CD1c-positive myeloid dendritic cell (primary cell): ENCODE data around the gene LRMDA.

Experiments used
- DNase-seq: peaks from one replicate; pipeline ENCODE4 v3.0.0-alpha.2; 2016; ENCODE audit errors: extremely low spot score

LRMDA gene

DNA sequence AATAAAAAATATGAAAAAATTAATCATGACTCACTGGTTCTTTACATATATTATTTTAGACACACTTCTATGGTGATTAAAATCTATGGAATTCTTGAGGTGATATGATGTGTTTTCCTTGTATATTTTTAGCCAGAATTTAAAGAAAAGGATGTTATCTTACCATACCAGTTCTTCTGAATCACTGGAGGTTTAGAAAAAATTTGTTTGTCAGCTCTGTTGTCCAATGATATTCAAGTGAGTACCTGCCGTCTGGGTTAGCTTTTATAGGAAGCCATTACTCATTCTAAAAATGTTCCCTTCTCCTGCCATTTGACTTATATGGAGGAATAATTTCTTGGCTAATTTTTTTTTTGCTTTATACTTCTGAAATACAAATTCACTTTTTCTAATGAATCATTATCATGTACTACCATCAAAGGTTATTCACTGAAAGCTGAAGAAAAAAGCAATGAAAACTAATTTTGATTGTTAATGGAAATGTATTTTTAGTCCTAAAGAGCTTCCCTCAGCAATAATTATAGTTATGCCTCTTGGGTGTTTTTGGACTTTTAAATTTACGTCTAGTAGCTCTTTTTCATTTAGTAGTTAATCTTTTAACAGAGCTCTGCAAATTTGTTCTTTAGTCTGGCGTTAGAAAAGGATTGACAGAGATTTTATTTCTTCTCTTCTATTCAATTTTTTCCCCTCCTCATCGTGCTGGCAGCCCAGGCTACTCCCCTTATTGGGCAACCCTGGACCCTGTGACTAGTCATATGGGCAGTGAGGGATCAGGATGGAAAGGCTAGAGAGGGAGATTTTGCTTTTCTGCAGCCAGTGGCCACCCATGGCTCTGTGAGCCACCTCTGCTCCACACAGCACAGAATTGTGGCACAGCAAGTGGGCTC, 434.2 kb downstream of the LRMDA start:
- DNase-seq, result no peak

DNA sequence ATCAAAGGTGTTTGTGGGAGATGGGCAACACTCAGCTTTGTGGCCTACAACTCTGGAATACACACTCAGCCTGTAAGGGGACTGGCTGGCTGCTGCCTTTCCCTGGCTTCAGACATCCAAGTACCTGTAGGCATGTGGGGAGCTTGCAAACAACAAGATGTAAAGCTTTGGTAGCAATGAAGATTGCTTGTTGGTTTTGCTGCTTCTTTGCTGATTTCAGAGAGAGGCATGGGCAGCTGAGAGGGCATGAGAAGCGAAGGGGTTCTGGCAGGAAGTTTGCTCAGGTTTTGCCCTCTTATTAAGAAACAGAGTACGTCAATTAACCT, 434.8 kb downstream of the LRMDA start:
- no peak for DNase-seq

DNA sequence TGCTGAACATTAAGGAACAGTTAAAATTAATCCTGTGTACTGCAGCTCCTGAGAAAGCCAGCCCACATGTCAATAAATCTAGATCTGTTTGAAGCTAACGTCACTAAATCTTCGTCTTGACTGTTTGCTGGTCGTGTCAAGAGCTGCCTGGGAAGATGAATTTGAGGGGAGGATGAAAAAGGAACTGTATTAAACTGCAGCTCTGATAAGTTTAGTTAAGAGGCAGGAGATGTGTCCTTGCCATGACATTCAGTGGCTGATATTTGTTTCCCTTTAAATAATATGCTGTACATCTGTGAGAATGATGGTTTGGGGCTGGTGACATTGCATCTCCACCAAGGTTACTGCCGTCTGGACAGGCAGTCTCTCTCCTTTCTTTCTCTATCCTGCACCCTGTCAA, 435.3 kb downstream of the LRMDA start:
- DNase-seq, result no peak

DNA sequence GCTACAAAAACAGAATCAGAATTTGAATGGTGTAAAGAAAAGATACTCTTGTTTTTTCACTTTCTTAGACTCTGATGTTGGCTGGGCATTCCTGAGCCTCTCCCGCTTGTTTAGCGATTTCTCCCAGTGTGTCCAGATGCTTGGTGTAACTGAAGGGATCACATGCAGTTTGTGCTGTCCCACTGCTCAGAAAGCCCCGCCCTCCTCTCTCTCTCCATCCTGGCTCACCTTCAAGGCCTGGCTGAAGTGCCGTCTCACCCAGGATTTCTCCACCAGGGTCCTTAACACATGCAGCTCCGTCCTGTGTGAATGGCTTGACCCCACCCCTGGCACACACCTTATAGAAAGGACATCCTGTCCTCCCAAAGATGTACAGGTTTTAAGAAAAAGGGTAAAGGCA, 437.1 kb downstream of the LRMDA start:
- no peak for DNase-seq

DNA sequence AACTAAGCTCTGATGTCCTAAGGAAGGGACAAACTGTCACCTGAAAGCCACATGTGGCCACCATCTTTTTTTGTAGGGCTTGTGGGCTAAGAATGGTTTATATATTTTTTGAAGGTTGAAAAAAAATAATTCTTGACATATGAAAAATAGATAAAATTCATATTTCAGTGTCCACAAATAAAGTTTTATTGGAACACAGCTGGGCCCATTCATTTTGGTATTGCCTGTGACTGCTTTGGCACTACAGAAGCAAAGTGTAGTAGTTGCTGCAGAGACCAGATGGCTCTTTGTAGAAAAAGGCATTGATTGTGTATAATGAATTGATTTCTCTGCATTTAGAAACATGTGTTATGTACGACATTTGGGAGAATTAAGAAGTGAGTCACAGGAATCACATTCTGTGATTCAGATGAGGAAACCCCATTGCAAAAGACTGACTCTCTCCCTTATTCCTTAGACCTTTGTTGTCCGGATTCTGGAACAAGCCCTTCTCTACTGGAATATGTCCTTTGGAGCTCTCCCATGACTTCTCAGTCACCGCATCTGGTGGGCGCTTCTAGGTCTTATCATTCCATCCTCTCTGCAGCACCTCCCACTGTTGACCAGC, 438.7 kb downstream of the LRMDA start:
- DNase-seq, result no peak

DNA sequence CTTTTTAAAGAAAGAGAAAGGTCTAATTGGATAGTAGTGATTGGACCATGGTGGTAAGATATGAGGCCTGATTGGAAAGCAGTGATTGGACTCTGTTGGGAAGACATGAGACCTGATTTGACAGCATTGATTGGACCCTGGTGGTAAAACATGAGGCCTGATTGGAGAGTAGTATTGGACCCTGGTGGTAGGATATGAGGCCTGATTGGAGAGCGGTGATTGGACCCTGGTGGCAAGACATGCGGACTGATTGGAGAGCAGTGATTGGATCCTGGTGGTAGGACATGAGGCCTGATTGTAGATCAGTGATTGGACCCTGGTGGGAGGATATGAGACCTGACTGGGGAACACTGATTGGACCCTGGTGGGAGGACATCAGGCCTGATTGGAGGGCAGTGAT, 444.3 kb downstream of the LRMDA start:
- no peak for DNase-seq

DNA sequence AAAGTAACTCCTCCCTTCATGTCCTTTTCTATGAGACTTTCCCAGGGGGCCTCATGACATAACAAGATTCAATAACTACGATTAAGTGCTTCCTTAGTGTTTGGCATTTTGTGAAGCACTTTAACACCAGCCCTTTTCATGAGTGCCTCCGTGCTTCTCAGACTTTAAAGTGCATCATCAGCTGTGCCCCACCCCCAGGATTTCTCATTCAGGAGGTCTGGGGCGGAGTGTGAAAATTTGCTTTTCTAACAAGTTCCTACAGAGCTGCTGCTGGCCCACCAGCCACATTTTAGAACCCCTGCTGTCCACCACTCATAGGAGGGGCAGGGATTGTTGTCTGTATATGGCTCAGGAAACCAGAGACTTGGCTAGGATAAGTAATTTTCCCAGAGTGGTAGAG, 445.3 kb downstream of the LRMDA start:
- no peak for DNase-seq

DNA sequence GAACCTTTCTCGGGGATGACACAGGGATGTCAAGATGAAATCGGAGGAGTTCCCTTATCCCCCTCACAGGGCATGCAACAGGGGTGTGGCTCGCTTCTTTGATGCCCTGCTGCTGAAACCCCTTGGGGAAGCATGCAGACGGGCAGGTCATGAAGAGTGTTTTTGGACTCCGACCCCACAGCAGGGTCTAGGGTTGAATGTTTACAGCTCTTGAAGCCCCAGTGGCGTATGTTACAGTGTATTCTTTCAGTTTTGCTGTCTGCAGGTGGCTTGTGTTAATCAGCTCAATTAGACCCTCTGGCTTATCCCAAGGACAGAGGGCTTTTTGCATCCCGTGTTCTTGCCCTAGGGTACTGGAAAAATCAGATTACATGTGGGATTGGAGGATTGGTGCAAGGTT, 446.5 kb downstream of the LRMDA start:
- DNase-seq, result no peak

DNA sequence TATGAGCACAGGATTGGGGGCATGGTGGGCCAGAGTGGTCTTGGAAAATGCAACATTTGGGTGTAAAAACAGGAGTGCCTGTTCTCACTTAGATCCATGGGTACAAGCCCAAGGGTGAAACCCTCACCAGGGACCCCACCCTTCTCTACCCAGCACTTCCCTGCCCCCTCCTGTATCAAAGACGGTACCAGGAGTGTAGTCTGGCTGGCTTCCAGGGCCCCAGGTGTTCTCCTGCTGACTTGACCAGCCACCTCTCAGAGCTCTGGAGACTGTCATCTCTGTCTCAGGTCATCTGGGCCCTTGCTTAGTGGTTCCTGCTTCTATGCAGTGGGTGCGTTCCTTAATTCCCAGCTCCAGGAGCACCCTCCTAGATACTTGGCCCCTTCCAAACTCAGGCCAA, 447.2 kb downstream of the LRMDA start:
- DNase-seq, result no peak

DNA sequence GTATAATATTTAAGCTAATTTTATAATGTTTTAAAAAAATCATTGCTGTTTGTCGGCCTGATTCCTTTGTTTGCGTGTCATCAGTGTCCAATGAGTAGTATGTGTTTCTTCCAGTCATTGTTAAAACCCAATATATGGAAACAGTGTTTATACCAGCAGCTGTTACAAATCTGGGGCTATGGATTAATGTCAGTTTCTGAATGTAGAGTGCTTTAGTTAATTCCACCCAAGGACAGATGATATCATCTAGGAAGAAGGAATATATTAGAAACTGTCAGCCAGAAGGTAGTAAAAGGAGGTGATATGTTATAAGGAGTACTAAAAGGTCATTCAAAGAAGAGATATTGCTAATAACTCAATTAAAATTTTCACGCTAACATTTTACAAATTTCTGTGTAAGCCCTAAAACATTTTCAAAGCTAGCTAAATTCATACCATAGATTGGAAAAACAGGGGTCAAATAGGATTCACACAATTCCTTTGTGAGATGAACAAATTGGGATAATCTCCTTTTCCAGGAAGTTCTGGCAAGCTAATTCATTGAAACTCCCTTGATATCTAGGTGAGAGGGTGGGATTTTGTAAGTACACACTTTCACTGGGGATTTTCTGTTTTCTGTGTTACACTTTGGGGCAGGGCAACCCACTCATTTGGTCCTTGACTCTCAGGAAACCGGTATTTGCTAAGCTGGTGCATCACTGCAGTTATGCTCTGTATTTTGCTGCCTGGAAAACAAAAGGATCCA, 448.8 kb downstream of the LRMDA start:
- DNase-seq, result no peak

DNA sequence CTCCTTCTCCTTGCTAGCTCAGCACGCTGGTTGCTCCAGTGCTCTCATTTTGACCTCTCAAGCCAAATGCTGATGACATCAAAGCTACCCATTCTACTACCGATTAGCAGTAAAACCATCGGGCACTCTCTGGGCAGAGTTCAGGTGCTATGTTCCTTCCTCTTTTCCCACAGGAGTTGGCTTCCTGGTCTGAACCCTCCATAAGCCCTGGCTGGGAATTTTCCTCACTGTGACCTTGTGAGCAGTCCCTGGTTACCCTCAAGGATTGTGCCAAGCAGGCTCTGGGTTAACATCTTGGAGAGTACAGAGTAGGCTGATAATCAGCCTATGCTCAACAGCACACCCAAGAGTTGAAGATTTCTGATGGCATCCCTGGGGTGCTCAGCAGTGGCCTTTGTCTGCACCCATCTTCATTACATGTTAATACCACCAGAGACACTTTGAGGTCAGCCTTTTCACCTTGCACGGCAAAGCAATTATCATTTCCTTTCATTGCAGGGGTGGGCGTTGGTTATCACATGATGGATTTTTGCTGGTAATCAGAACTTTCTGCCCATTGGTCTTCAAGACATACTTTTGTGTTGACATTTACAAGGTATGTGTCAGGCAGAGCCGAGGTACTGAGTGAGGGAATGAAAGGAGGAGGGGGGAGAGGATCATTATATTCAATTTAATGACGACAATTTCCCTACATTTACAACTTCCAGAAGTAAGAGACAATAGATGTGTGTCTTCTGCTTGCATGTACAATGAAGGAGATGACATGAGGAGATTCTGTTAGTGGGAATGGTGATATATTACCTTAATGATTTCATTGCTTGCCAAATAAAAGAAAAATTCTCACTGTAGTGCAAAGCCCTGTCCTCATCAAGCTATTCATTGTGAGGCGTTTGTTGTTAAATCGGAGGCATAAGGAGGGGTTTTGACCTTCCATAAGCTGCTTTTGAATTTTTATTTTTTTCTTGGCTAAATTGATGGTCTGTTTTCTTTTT, 452.0 kb downstream of the LRMDA start:
- no peak for DNase-seq

DNA sequence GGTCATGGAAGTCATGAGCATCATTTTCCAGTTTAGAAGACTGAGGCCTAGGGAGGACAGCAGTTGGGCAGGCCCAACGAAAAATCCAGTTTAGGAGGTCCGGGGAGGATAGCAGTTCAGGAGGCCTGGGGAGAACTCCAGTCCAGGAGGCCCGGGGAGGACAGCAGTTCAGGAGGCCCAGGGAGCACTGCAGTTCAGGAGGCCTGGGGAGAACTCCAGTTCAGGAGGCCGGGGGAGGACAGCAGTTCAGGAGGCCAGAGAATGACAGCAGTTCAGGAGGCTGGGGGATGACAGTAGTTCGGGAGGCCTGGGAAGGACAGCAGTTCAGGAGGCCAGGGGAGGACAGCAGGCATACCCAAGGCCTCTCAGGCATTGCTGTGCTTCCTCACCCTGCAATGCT, 453.4 kb downstream of the LRMDA start:
- no peak for DNase-seq

DNA sequence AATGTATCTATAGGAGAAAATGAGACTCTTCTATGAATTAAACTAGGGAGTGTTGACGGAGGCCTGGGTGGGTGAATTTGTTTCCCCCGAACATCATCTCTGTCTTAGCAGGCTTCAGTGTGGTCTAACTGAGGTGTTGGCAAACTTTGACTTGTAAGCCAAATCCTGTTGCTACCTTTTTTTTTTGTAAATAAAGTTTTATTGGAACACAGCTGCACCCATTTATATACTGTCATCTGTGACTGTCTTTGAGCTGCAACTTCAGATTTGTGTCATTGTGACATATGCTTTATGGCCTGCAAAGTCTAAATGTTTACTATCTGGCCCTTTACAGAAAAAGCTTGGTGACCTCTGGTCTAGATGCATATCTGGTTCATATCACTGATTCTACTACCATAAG, 455.9 kb downstream of the LRMDA start:
- DNase-seq, result no peak

DNA sequence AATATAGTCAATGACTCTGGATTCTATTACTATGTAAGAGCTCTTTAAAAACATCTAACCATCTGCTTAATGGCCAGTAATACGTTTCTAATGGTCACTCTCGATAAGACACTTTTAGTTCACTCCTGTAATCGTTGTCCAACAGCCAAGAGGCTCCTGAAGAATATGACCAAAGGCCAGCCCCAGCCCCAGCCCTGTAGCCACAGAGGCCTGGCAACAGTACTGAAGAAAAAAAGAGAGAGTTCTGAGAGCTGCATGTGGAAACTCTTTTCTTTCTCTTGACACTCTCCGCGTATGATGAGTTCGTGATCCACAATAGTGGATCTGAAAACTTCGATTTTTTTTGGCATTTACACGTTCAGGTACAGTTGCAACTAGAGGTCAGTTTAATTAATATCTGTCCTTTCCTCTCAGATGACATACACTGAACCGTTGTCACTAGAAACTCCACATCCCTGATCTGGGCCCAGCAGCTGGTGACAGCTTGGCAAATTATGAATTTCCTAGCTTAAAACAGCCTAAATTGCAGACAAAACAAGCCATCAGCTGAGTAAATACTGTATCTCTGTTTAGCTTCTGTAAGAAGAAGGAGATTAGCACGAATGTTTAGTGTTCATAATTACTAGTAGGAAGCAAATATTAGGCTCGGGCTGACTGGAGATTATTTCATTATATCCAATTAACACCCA, 456.7 kb downstream of the LRMDA start:
- DNase-seq, result no peak

DNA sequence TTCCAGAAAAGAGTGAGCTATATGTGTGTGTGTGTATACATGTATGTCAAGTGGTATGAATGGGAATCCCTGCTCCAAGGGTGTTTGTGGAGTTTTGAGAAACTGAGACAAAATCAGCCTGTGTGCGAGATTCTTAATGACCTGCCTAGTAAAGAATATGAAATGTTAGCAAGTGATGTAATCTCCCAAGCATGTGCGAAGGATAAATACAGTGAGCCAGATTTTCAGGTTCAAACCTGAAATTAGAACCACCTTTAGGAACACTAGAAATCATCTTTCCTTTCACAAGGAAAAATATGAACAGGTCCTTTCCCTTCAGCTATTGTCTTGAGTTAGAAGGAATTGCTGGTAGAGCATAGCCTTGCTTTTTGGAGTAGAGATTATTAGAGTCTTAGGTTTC, 457.6 kb downstream of the LRMDA start:
- no peak for DNase-seq

DNA sequence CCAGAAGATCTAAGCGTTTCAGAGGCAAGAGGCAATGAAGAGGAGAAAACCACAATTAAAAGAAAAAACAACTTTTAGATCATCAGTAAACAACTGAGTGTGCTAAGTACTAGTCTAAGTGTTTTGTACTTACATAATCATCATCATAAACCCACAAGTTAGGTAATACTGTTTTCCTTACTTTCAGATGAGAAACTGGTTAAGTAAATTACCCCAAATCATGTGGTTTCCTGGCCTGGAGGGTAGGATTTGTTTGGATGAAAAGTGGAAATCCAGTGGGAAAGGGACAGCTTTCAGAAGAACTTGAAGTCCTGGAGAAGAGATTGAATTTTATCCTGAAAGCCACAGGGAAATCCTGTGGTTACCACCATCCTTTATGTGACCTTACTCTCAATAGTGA, 463.3 kb downstream of the LRMDA start:
- no peak for DNase-seq

DNA sequence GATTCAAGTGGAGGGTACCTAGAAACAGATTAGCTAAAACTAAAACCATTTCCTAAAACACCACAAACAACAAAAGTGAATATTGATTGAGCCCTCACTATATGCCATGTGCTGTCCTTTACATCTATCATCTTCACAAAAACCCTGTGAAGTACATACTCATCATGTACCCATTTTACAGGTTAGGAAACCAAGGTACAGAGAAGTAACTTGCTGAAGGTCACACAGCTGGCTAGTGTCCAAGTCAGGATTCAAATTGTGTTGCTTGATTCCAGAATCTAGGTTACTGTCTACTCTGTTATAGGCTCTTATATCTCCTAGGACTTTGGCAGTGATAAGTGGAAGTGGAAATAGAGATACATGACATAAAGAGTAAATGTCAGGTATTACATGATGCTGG, 463.8 kb downstream of the LRMDA start:
- no peak for DNase-seq

DNA sequence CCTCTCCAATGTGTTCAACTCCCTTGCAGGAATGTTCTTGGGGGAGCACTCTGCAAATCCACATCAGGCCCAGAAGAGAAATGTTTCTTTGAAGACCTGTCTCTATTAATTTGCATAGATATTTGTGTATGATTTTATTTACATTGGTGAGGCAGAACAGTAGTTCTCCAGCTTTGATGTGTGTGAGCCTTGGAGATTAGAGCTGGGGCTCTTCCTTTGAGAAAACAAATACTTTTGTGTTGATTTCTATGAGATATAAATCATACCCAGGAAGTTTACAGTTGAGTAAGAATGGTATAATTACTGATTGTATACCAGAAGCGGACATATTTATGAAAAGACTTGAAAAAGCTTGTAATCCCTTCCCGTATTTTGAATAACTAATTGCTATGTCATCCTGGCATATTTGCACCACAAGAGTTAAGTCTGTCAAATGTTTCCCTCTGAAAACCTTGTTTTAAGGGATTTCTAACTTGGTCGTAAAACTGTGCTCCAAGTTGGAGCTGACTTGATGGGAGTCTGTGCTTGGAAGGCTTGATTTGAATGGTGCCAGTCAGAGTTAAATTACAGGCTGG, 468.5 kb downstream of the LRMDA start:
- DNase-seq, result no peak

DNA sequence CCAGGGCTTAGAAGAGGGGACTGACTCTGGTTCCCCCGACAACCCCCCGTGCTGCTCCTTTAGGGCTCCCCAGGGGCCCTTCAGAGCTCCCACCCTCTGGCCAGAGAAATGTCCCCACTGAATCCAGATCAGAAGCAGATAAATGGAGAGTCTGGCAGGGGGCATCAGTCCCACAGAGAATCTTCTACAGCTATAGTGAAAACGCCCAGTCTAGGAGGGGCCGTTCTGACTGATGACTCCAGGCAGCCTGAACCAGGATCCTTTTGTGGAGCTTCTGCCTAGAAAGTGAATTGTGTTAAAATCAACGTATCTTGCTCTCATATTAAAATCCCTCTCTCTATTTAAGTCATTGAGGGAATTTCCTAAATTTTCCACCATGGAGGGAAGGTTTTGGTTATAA, 471.4 kb downstream of the LRMDA start:
- DNase-seq, result no peak

DNA sequence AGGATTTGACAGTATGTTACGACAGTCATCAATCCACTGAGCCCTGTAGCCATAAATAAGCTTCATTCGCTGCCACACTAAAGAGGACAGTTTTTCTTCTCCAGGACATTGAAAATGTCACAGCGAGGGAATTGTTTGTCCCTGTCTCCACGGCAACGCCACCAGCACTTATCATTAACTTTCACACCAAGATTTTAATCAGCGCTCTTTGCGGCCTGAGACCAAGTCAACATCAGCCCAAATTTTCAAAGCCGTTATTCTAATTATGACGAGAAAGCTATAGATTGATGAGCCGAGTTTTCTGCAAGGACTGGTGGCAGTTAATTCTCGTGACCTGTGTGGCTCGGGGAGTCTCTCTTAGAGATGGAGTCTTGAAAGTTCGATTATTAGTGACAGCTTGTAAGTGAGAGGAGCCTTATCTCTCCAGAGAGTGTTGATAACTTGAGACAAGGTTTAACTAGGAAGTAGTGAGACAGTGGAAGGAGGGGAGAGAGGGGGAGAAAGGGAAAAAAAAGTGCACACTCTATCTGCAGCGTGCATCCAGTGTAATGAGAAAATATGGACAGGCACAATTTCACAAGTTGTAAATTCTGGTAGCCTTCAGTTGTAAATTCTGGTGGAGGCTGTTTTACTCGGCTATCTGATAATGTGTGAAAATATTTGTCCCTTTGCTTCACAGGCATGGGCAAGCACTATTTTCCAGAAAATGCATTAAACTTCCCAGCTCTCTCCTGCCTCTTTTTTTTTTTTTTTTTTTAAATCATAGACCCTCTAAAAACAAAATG, 473.3 kb downstream of the LRMDA start:
- no peak for DNase-seq
